ENCODE measurements around the gene KCTD4.
A peak's percentile ranks its signal among the peaks of the same experiment; 100 is the strongest.
"Not testable (repeated sequence)": the region's sequence is repeated elsewhere in the genome, so short reads cannot be mapped to it uniquely, and the experiment has no call there.

Gene KCTD4

DNA sequence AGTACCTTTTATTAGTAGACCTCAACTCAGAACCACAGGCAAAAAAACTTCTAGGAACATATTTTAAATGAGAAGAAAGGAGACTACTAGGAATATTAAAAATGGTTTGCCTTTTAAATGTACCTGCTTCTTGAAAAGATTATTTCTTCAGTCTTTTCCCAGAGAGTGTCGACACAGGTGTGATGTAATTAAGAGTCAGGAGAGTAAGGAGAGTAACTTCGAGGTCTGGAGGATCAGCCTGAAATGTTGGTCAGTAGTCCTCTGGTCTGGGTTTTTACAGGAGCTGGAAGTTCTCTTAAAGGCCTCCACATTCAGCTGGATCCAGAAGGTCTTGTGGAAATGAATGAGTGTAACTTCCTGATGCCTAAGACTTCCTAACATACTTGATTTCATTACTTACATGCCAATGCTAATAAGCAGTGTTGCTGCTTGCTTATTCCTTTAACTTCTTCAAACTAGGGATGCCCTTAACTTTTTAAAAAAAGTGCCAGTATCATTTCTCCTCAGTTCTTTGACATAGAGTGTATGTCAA is at the start of gene KCTD4:
Gene KCTD4, minus strand, starts transcription at position 345 of the 532 bp plus-strand sequence. CDS start 6,478 bp downstream, outside the sequence.
- H3K4me1 Mint-ChIP-seq (ENCODE audit: low read depth) = peaks cover 38% of the 10 kb centered on the region
- H3K9me3 Mint-ChIP-seq = peaks cover 12% of the 10 kb centered on the region
- H3K27me3 Mint-ChIP-seq = no peaks in the 10 kb centered on the region
- no peak within 1 kb of the TSS for H3K27ac Mint-ChIP-seq
- H3K36me3 Mint-ChIP-seq (ENCODE audit: low read depth) = peaks cover 17% of the 10 kb centered on the region
- intact Hi-C loops (cut with micrococcal nuclease) = no loop called here
- no peak within 1 kb of the TSS for H3K4me3 Mint-ChIP-seq

DNA sequence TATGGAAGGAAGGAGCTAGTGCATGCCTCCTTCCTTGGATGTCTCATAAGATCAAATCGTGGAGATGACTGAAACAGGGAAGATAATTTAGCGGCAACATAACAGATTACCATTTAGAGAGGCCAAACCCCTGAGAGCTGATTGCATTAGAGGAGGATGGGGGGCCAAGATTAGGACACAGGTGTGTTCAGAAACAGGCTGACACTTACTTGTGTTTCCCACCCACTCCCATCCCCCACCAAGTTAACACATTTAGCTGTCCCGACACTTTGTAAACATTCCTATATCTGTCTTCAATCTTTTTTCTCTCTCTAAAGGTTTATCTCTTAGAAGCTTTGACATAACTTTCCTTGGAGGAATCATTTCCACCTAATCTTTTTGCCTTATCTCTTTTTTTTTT is 48.8 kb upstream of the KCTD4 start:
- Mint-ChIP-seq H3K9me3 (no peaks in the 10 kb centered on the region), H3K27ac (no peak overlapping the region), H3K4me1 (ENCODE audit: low read depth) (peaks cover 4% of the 10 kb centered on the region), H3K4me3 (no peak overlapping the region), H3K27me3 (no peaks in the 10 kb centered on the region), H3K36me3 (ENCODE audit: low read depth) (peaks cover 23% of the 10 kb centered on the region)
- intact Hi-C loops (cut with micrococcal nuclease) = no loop called here

DNA sequence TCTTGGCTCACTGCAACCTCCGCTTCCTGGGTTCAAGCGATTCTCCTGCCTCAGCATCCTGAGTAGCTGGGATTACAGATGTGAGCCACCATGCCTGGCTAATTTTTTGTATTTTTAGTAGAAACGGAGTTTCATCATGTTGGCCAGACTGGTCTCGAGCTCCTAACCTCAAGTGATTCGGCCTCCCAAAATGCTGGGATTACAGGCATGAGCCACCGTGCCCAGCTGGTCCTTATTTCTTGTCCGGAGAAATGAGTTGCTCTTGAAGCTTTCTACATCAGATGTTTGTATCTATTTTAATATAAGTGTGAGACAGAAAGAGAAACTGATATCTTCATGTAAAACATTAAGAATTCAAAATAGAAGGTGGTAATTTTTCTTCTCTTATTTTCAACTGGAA is 43.9 kb upstream of the KCTD4 start:
- H3K4me1 Mint-ChIP-seq (ENCODE audit: low read depth); H3K36me3 Mint-ChIP-seq (ENCODE audit: low read depth); H3K27me3 Mint-ChIP-seq; H3K27ac Mint-ChIP-seq; intact Hi-C loops (cut with micrococcal nuclease); H3K9me3 Mint-ChIP-seq; H3K4me3 Mint-ChIP-seq: not testable (repeated sequence)

DNA sequence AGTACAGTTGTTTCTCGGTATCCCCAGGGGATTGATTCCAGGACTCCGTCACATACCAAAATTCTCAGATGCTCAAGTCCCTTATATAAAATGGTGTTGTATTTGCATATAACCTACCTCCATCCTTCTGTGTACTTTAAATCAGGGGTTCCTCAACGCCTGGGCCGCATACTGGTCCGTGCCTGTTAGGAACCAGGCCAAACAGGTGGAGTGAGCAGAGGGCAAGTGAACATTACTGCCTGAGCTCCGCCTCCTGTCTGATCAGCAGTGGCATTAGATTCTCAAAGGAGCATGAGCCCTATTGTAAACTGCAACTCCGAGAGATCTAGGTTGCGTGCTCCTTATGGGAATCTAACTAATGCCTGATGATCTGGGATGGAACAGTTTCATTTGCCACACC is 42.2 kb upstream of the KCTD4 start:
- Mint-ChIP-seq H3K4me1 (ENCODE audit: low read depth) (peaks cover 12% of the 10 kb centered on the region), H3K27me3 (no peaks in the 10 kb centered on the region), H3K36me3 (ENCODE audit: low read depth) (peaks cover 7% of the 10 kb centered on the region), H3K27ac (no peak overlapping the region), H3K4me3 (no peak overlapping the region), H3K9me3 (no peaks in the 10 kb centered on the region)
- intact Hi-C loops (cut with micrococcal nuclease) = no loop called here

DNA sequence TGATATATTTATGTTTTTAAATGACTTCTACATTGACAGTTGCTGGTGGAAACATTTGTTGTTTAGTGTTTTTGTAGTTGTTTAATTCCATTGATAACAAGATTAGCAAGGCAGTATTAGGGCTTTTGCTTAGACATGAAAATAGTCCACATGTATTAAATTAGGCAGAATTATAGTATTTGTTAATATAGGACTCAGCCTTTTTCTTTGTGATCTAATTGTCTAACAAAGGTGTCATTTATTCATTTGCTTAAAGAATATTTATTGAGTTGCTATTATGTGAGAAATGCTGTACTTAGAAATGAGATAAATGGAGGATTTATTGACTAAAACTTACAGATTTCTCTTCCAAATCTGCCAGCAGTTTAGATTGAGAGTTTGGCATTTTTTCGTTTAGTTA is 41.7 kb upstream of the KCTD4 start:
- no peak overlapping the region for H3K4me3 Mint-ChIP-seq
- H3K9me3 Mint-ChIP-seq = no peaks in the 10 kb centered on the region
- H3K36me3 Mint-ChIP-seq (ENCODE audit: low read depth) = peaks cover 12% of the 10 kb centered on the region
- H3K27me3 Mint-ChIP-seq = no peaks in the 10 kb centered on the region
- H3K27ac Mint-ChIP-seq = no peak overlapping the region
- intact Hi-C loops (cut with micrococcal nuclease) = no loop called here
- peaks cover 15% of the 10 kb centered on the region for H3K4me1 Mint-ChIP-seq (ENCODE audit: low read depth)

DNA sequence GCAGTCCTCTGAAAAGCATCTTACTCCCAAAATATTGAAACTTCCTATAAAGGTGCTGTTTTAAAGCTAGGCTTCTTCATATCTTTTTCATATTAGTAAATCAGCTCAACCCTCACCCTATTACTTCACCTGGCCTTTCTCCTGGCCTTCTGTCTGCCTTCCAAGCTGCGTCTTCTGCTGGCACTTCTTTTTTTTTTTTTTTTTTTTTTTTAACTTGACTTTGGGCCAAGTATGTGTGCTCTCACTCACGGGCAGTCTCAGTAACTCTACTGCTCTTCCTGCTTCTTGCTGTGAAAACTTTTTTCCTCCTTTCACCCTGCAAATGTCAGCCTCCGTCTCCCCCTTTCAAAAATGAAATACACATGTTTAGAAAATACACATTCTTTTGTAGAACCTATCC is 41.2 kb upstream of the KCTD4 start:
- no peak overlapping the region for H3K27ac Mint-ChIP-seq
- H3K4me3 Mint-ChIP-seq = no peak overlapping the region
- no peaks in the 10 kb centered on the region for H3K9me3 Mint-ChIP-seq
- H3K27me3 Mint-ChIP-seq = no peaks in the 10 kb centered on the region
- intact Hi-C loops (cut with micrococcal nuclease) = no loop called here
- peaks cover 15% of the 10 kb centered on the region for H3K4me1 Mint-ChIP-seq (ENCODE audit: low read depth)
- peaks cover 12% of the 10 kb centered on the region for H3K36me3 Mint-ChIP-seq (ENCODE audit: low read depth)

DNA sequence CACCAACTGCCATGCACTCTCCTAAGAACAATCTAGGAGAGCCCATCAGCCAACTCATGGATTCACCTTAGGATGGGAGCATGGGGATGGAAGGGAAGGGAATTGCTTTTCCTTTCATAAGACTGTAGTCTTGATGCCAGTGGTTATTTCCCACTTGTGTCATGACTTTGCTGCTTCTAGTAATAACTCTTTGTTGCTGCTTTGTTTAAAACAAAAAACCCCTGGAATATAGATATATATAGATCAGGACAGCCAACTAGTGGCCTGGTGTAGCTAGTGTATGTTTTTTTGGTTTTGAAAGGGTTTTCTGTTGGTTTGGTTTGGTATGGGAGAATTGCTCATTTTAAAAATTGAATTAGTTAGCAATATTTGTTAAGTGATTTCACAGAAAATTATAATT is 39.3 kb upstream of the KCTD4 start:
- H3K36me3 Mint-ChIP-seq (ENCODE audit: low read depth) = peaks cover 12% of the 10 kb centered on the region
- H3K4me3 Mint-ChIP-seq = no peak overlapping the region
- H3K27ac Mint-ChIP-seq = no peak overlapping the region
- intact Hi-C loops (cut with micrococcal nuclease) = no loop called here
- no peaks in the 10 kb centered on the region for H3K9me3 Mint-ChIP-seq
- no peaks in the 10 kb centered on the region for H3K27me3 Mint-ChIP-seq
- peaks cover 22% of the 10 kb centered on the region for H3K4me1 Mint-ChIP-seq (ENCODE audit: low read depth)

DNA sequence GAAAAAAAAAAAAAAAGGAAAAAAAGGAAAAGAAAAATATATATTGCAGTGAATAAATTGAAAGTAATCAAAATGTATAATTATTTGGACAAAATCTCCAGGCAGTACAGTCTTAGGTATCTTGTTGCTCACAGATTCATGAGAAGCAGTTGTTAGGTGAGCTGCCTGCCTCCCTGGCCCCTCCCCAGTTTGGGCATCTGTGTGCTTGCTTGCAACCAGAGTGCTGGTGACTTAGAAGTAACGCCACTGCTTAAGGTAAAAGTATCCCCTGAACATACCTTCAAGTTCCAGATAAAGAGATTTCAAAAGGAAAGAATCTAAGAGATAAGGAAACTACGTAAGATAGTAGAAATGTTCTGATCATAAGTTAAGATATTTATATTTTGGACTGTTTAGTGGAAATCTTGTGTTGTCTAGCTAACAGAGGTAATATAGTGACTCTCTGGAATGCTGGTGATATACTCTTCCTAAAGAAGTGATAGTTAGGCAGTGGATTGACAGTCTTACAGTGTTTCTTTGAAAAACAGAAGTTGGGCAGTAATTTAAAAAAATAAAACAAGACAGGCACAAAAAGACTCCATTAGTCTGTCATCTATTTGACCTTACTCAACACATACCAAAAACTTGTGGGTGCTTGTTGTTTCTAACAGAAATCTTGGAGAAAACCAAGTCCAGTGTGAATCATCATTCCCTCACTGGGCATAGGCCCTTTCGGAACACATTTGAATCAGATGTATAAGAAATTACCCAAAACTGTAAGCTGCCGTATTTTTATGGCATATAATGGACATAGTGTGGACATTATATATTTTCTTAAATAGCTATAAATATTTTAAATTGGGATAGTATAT is 38.3 kb upstream of the KCTD4 start:
- Mint-ChIP-seq H3K27ac (peak overlapping the region; percentile 20), H3K4me1 (ENCODE audit: low read depth) (peaks cover 22% of the 10 kb centered on the region), H3K9me3 (no peaks in the 10 kb centered on the region), H3K36me3 (ENCODE audit: low read depth) (peaks cover 12% of the 10 kb centered on the region), H3K4me3 (no peak overlapping the region), H3K27me3 (no peaks in the 10 kb centered on the region)
- intact Hi-C loops (cut with micrococcal nuclease) = no loop called here

DNA sequence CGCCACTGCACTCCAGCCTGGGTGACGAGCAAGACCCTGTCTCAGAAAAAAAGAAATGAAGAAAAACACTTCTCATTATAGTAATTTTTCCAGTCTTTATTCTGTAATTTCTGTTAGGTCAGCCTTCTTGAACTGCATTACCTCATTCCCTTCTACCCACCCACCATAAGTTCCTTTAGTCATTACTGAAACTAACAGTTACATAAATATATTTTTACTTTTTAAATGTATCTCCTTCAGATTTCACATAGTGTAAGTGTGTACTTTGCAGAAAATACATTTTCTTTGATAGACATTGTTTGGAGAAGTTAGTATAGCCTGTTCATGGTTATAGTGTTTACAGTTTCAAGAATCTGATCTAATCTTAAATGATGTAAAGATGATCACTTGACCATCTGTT is 31.7 kb upstream of the KCTD4 start:
- Mint-ChIP-seq H3K9me3 (no peaks in the 10 kb centered on the region), H3K27ac (no peak overlapping the region), H3K36me3 (ENCODE audit: low read depth) (peaks cover 19% of the 10 kb centered on the region), H3K4me1 (ENCODE audit: low read depth) (peaks cover 6% of the 10 kb centered on the region), H3K27me3 (no peaks in the 10 kb centered on the region), H3K4me3 (no peak overlapping the region)
- intact Hi-C loops (cut with micrococcal nuclease) = no loop called here

DNA sequence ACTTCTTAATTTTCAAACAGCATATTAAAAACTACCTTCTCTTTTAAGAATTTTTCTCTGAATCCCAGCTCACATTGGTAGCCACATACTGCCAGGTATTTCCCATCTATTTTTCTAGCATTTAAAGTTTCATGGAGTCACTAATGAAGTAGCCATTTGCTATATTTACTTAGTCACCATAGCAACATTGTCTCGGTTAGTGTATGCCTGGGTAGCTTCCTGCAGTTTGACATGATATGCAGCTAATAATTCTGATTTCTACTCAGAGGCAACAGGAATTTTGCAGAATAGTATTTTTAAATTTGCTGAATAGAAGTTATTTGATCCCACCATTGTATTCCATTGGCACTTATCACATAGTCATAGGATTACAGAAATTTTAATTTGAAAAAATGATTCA is 30.9 kb upstream of the KCTD4 start:
- peaks cover 19% of the 10 kb centered on the region for H3K36me3 Mint-ChIP-seq (ENCODE audit: low read depth)
- H3K27me3 Mint-ChIP-seq = no peaks in the 10 kb centered on the region
- intact Hi-C loops (cut with micrococcal nuclease) = no loop called here
- H3K4me1 Mint-ChIP-seq (ENCODE audit: low read depth) = peaks cover 6% of the 10 kb centered on the region
- no peak overlapping the region for H3K27ac Mint-ChIP-seq
- no peaks in the 10 kb centered on the region for H3K9me3 Mint-ChIP-seq
- no peak overlapping the region for H3K4me3 Mint-ChIP-seq

DNA sequence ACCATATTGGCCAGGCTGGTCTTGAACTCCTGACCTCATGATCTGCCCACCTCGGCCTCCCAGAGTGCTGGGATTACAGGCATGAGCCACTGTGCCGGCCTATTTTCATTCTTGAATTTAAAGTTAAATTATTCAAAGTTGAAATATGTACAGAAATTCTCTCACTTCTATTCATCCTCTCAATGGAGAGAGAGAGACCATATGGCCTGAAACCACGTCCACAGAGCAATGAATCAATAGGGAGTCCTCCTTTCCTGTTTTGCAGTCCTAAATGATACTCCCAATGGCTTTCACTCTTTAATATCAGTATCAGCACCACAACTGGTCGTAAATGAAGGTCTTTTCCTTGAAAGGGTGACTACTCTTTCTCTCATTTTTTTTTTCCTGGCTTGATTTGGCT is 30.5 kb upstream of the KCTD4 start:
- intact Hi-C loops (cut with micrococcal nuclease) = no loop called here
- Mint-ChIP-seq H3K36me3 (ENCODE audit: low read depth) (peaks cover 19% of the 10 kb centered on the region), H3K9me3 (no peaks in the 10 kb centered on the region), H3K4me3 (no peak overlapping the region), H3K4me1 (ENCODE audit: low read depth) (peaks cover 2% of the 10 kb centered on the region), H3K27me3 (no peaks in the 10 kb centered on the region), H3K27ac (no peak overlapping the region)

DNA sequence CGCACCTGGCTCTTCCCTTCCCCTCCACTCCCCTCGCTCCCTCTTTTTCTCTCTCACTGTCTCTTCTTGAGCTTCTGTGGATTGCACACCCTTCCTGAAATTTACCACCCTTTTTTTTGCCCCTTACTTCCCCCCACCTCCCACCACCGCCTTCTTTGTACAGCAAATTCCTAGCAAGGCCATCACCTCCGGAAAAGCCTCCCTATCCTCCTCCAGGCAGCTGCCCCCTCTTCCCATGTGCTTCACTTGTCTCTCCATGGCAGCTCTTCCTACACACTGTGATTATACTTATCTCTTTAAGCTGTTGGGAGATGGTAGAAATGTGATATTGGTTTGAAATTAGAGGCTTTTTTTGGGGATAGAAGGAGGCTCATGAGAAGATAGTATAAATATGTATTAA is 28.3 kb upstream of the KCTD4 start:
- intact Hi-C loops (cut with micrococcal nuclease) = no loop called here
- H3K9me3 Mint-ChIP-seq = no peaks in the 10 kb centered on the region
- H3K27me3 Mint-ChIP-seq = no peaks in the 10 kb centered on the region
- H3K4me1 Mint-ChIP-seq (ENCODE audit: low read depth) = no peaks in the 10 kb centered on the region
- H3K36me3 Mint-ChIP-seq (ENCODE audit: low read depth) = peaks cover 19% of the 10 kb centered on the region
- no peak overlapping the region for H3K27ac Mint-ChIP-seq
- H3K4me3 Mint-ChIP-seq = no peak overlapping the region

DNA sequence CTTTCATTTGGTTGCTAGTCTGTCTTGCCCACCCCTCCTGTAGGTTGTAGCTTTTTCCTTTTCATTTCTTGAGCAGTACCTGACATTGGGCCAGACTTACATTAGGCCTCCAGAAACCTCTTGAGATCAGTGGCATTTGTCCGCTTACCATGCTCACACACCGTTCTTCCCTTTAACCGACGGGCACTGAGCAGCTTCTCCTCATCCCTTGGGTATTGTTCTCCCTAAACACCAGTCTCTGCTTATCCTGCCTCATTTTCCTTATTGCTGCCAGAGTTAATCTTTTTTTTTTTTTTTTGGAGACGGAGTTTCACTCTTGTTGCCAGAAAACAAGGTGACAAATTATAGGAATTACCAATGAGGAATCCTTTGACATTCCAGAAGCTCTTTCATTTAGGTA is 27.2 kb upstream of the KCTD4 start:
- H3K36me3 Mint-ChIP-seq (ENCODE audit: low read depth) = peaks cover 19% of the 10 kb centered on the region
- H3K27ac Mint-ChIP-seq = no peak overlapping the region
- no peaks in the 10 kb centered on the region for H3K27me3 Mint-ChIP-seq
- no peaks in the 10 kb centered on the region for H3K9me3 Mint-ChIP-seq
- intact Hi-C loops (cut with micrococcal nuclease) = no loop called here
- no peaks in the 10 kb centered on the region for H3K4me1 Mint-ChIP-seq (ENCODE audit: low read depth)
- H3K4me3 Mint-ChIP-seq = no peak overlapping the region

DNA sequence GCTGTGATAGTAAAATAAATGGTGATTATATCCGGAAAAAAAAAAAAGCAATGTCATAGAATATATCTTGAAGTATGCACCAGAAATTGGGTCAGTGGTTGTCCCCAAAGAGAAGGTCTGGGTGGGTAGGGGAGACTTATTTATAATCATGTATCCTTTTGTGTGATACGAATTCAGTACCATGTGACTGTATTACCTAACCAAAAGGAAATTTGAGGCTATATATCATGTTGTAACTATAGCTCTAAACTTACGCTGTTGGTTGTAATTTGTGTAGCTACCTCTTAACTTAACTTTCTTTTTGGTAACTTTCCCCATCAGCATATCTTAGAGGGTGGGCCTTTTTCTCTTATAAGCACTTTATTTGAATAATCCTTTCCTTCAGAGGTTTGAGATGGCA is 25.2 kb upstream of the KCTD4 start:
- Mint-ChIP-seq H3K4me1 (ENCODE audit: low read depth) (peaks cover 8% of the 10 kb centered on the region), H3K27me3 (no peaks in the 10 kb centered on the region), H3K4me3 (no peak overlapping the region), H3K27ac (no peak overlapping the region), H3K9me3 (no peaks in the 10 kb centered on the region), H3K36me3 (ENCODE audit: low read depth) (peaks cover 22% of the 10 kb centered on the region)
- intact Hi-C loops (cut with micrococcal nuclease) = no loop called here

DNA sequence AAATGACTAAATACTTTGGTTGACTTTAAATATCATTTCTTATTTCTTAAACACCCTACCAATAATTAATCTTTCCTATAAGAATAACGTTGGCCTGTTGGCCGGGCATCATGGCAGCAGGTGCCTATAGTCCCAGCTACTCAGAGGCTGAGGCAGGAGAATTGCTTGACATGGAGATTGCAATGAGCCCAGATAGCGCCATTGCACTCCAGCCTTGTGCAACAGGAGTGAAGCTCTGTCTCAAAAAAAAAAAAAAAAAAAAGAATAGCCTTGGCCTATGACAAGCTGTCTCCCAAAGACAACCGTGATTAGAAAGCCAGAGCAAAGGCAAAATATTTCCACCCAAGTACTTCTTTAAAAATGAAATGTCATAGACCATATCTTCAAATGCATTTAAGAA is 24.5 kb upstream of the KCTD4 start:
- no peaks in the 10 kb centered on the region for H3K27me3 Mint-ChIP-seq
- H3K27ac Mint-ChIP-seq = no peak overlapping the region
- H3K9me3 Mint-ChIP-seq = no peaks in the 10 kb centered on the region
- intact Hi-C loops (cut with micrococcal nuclease) = no loop called here
- H3K4me3 Mint-ChIP-seq = no peak overlapping the region
- peaks cover 25% of the 10 kb centered on the region for H3K36me3 Mint-ChIP-seq (ENCODE audit: low read depth)
- H3K4me1 Mint-ChIP-seq (ENCODE audit: low read depth) = peaks cover 15% of the 10 kb centered on the region

All from dendritic cell treated with granulocyte-macrophage colony-stimulating factor and Interleukin-4, amounts not matched to agents 40 ng/mL and 50 ng/mL, for 4 days (primary cell).